Measurements from ENCODE around the gene ZNF180. TPM values are rescaled to one million over a fixed set of nuclear protein-coding genes. Genes with fewer than 3 reads are reported as not detected.

ZNF180 gene
- total and polyA plus RNA-seq, 2 donors (not counting 3 experiments of a cell fraction or from before 2014, with no cell fraction given): 2.1 to 8.6 TPM

GRCh38 chr19:44539991-44540390, 39.7 kb upstream of the ZNF180 start:
- TF ChIP-seq POLR2A (IDR thresholded peaks at IDR 0.05; ENCODE audit: low read depth, low read length): no peak
- no peak for TF ChIP-seq GATA2 (IDR thresholded peaks at IDR 0.05; ENCODE audit: insufficient read depth, insufficient read length, low read depth, low read length)
- TF ChIP-seq FOS (IDR thresholded peaks at IDR 0.05; ENCODE audit: borderline replicate concordance, insufficient read depth, low read length): no peak
- no peak for TF ChIP-seq POLR2AphosphoS5 (IDR thresholded peaks at IDR 0.05; ENCODE audit: insufficient read depth, low read depth, low read length)
- TF ChIP-seq MAX (IDR thresholded peaks at IDR 0.05; ENCODE audit: insufficient read depth, insufficient read length): no peak
- TF ChIP-seq CTCF (IDR thresholded peaks at IDR 0.05; ENCODE audit: extremely low read depth in 1 of 2, insufficient read depth in 1 of 2, low read depth in 1 of 2, low read length in 2 of 2): no peak
- no peak for TF ChIP-seq JUN (IDR thresholded peaks at IDR 0.05; ENCODE audit: borderline replicate concordance, insufficient read depth, insufficient read length, low read depth)
- no peak for TF ChIP-seq MYC (IDR thresholded peaks at IDR 0.05; ENCODE audit: low read depth, low read length)
- no peak for TF ChIP-seq EZH2 (IDR thresholded peaks at IDR 0.05; ENCODE audit: borderline replicate concordance, low read depth, low read length, severe bottlenecking)
- Histone ChIP-seq H3K9me1 (replicated peaks; ENCODE audit: control insufficient read depth, extremely low read depth, insufficient read depth, low read length) (no peaks in the 10 kb centered on the region), H3K4me3 (replicated peaks in 1 of 3; ENCODE audit: insufficient read depth in 1 of 3, low read depth in 1 of 3, low read length in 3 of 3) (no peak overlapping the region), H4K20me1 (replicated peaks; ENCODE audit: control insufficient read depth, extremely low read depth, insufficient read depth, low read length) (no peaks in the 10 kb centered on the region), H3K9ac (replicated peaks; ENCODE audit: extremely low read depth, insufficient read depth, low read length) (no peak overlapping the region), H3K4me2 (ENCODE audit: insufficient read depth, low read length) (no peak overlapping the region), H3K9me3 (replicated peaks; ENCODE audit: control insufficient read depth, insufficient read depth, low read length) (no peaks in the 10 kb centered on the region), H2AFZ (ENCODE audit: low read depth, low read length) (no peak overlapping the region), H3K27me3 (ENCODE audit: control insufficient read depth in 2 of 2, insufficient read depth in 2 of 2, low read length in 2 of 2) (peaks cover 3 to 5% of the 10 kb centered on the region in 2 experiments), H3K4me1 (ENCODE audit: control insufficient read depth, extremely low read depth, insufficient read depth, low read length) (no peaks in the 10 kb centered on the region), H3K36me3 (ENCODE audit: control insufficient read depth in 2 of 2, extremely low read depth in 1 of 2, insufficient read depth in 2 of 2, low read length in 2 of 2) (no peaks in the 10 kb centered on the region), H3K79me2 (ENCODE audit: control insufficient read depth, insufficient read depth, low read length) (no peaks in the 10 kb centered on the region), H3K27ac (ENCODE audit: insufficient read depth, low read depth, low read length) (no peak overlapping the region)
- CTCF ChIA-PET: interaction anchor here (1.4 to 2.0 kb wide), 4 partner anchors 10 to 31 kb away, joined by 3 to 7 read pairs (median 4); partner anchors contain the start of gene CEACAM20
- dilution Hi-C loops (cut with MboI; ENCODE audit: extremely low pct_ligation_motif_present, low sequenced_read_pairs) (no loop called here), intact Hi-C loops (cut with micrococcal nuclease) (no loop called here)
- DNase-seq (ENCODE audit: low read depth, low spot score) (no peak), FAIRE-seq (no peak)
- POLR2A ChIA-PET: no interaction called here
- BruUV-seq (replicated peaks): no TSS peak

Measured in endothelial cell of umbilical vein (primary cell).